Hepatocyte (in vitro differentiated cells): ENCODE measurements around the gene CHEK2. TPM values are rescaled to one million over a fixed set of nuclear protein-coding genes. Genes with fewer than 3 reads are reported as not detected.

Source experiments
- DNase-seq: peaks from one replicate; pipeline ENCODE4 v3.0.0-alpha.2; 2016; ENCODE audit warnings: low spot score
- H2AFZ ChIP-seq: fragments of 200-600 bp; sonication (generic); 2 replicates; pipeline ENCODE4 v1.6.0; 2016; ENCODE audit warnings: antibody characterized with exemption, mild to moderate bottlenecking
- H3K27ac ChIP-seq: fragments of 200-600 bp; sonication (generic); 2 replicates; pipeline ENCODE4 v1.5.1; 2016; ENCODE audit warnings: mild to moderate bottlenecking
- H3K27me3 ChIP-seq: fragments of 200-600 bp; sonication (generic); 2 replicates; pipeline ENCODE4 v1.6.1; 2016
- H3K36me3 ChIP-seq: fragments of 200-600 bp; sonication (generic); replicated peaks from 2 replicates; pipeline ENCODE4 v1.5.1; 2016; ENCODE audit warnings: low read depth; ENCODE audit not compliant: insufficient read depth
- H3K4me1 ChIP-seq: fragments of 200-600 bp; sonication (generic); 2 replicates; pipeline ENCODE4 v1.5.1; 2016; ENCODE audit warnings: mild to moderate bottlenecking, moderate library complexity; ENCODE audit not compliant: insufficient read depth
- H3K4me2 ChIP-seq: fragments of 200-600 bp; sonication (generic); 2 replicates; pipeline ENCODE4 v1.6.0; 2016
- H3K4me3 ChIP-seq: fragments of 200-600 bp; sonication (generic); 2 replicates; pipeline ENCODE4 v1.5.1; 2016; ENCODE audit warnings: mild to moderate bottlenecking
- H3K79me2 ChIP-seq: fragments of 200-600 bp; sonication (generic); 2 replicates; pipeline ENCODE4 v1.6.0; 2017; ENCODE audit warnings: mild to moderate bottlenecking
- H3K9me2 ChIP-seq: fragments of 200-600 bp; sonication (generic); replicated peaks from 2 replicates; pipeline ENCODE4 v1.6.0; 2017; ENCODE audit warnings: mild to moderate bottlenecking; ENCODE audit not compliant: insufficient read depth
- H3K9me3 ChIP-seq: fragments of 200-600 bp; sonication (generic); 2 replicates; pipeline ENCODE4 v1.5.1; 2016; ENCODE audit warnings: low read depth, mild to moderate bottlenecking
- H4K20me1 ChIP-seq: fragments of 200-600 bp; sonication (generic); 2 replicates; pipeline ENCODE4 v1.6.0; 2016; ENCODE audit warnings: mild to moderate bottlenecking; ENCODE audit not compliant: insufficient read depth, poor library complexity, severe bottlenecking
- CTCF ChIP-seq: fragments of 200-600 bp; sonication (generic); IDR thresholded peaks from 2 replicates; pipeline ENCODE4 v1.5.1; 2016; ENCODE audit warnings: antibody characterized with exemption, mild to moderate bottlenecking; ENCODE audit not compliant: poor library complexity
- EZH2 ChIP-seq: fragments of 200-600 bp; sonication (generic); IDR thresholded peaks from 2 replicates; pipeline ENCODE4 v1.6.1; 2016; ENCODE audit warnings: antibody characterized with exemption, mild to moderate bottlenecking, borderline replicate concordance
- EZH2phosphoT487 ChIP-seq: fragments of 200-600 bp; sonication (generic); IDR thresholded peaks from one replicate; pipeline ENCODE4 v1.6.1; 2018; ENCODE audit warnings: antibody characterized with exemption, mild to moderate bottlenecking, low read depth, moderate library complexity; ENCODE audit not compliant: unreplicated experiment, severe bottlenecking
- WGBS: methylation state at CpG from one replicate; pipeline ENCODE4 v1.1.6; 2016; ENCODE audit warnings: low lambda C conversion rate; ENCODE audit errors: missing lambda C conversion rate; 5-methylcytosine and 5-hydroxymethylcytosine counted together
- polyA plus RNA-seq: library from polyadenylated mRNA; unstranded; fragments of >200 nt; fragmentation: Nextera tagmentation; extraction: Ambion mirVana; gene quantifications from 2 replicates; pipeline ENCODE4 v1.2.1, GENCODE V29; 2016
- total RNA-seq: library from RNA; depleted of rRNA; stranded (reverse); fragments of >200 nt; gene quantifications from 2 replicates; pipeline ENCODE4 v1.2.3, GENCODE V29; 2014

CHEK2 gene
- total and polyA plus RNA-seq, 2 experiments from 2014 or later = 17.1 to 25.9 TPM

GRCh38 chr22:28658448-28658847 lies 83.2 kb downstream of the CHEK2 start:
- H3K27me3 ChIP-seq = no peaks in the 10 kb centered on the region
- H3K4me3 ChIP-seq = no peak overlapping the region
- H3K4me1 ChIP-seq = no peaks in the 10 kb centered on the region
- no peak for TF ChIP-seq EZH2
- TF ChIP-seq EZH2phosphoT487 = no peak
- TF ChIP-seq CTCF = no peak
- H3K79me2 ChIP-seq = peaks cover 26% of the 10 kb centered on the region
- no peak overlapping the region for H2AFZ ChIP-seq
- no peaks in the 10 kb centered on the region for H3K9me2 ChIP-seq
- 82% methylated on average over 3 of the region's 3 CpGs for WGBS
- H3K36me3 ChIP-seq = no peaks in the 10 kb centered on the region
- H4K20me1 ChIP-seq = no peaks in the 10 kb centered on the region
- no peak overlapping the region for H3K27ac ChIP-seq
- DNase-seq = no peak
- H3K9me3 ChIP-seq = no peaks in the 10 kb centered on the region
- no peak overlapping the region for H3K4me2 ChIP-seq

GRCh38 chr22:28656181-28656580 lies 85.4 kb downstream of the CHEK2 start:
- no peak overlapping the region for H2AFZ ChIP-seq
- no peaks in the 10 kb centered on the region for H3K9me2 ChIP-seq
- H3K4me2 ChIP-seq = no peak overlapping the region
- no peaks in the 10 kb centered on the region for H3K27me3 ChIP-seq
- H3K36me3 ChIP-seq = no peaks in the 10 kb centered on the region
- no peak for DNase-seq
- H3K4me1 ChIP-seq = no peaks in the 10 kb centered on the region
- peaks cover 15% of the 10 kb centered on the region for H3K79me2 ChIP-seq
- no peaks in the 10 kb centered on the region for H4K20me1 ChIP-seq
- no peak overlapping the region for H3K4me3 ChIP-seq
- H3K9me3 ChIP-seq = no peaks in the 10 kb centered on the region
- no peak overlapping the region for H3K27ac ChIP-seq
- no peak for TF ChIP-seq EZH2
- TF ChIP-seq CTCF = no peak
- TF ChIP-seq EZH2phosphoT487 = no peak
- WGBS = 59% methylated on average over 3 of the region's 3 CpGs

GRCh38 chr22:28650463-28650862 lies 91.2 kb downstream of the CHEK2 start:
- H2AFZ ChIP-seq = no peak overlapping the region
- no peaks in the 10 kb centered on the region for H4K20me1 ChIP-seq
- H3K4me1 ChIP-seq = no peaks in the 10 kb centered on the region
- no peak overlapping the region for H3K4me2 ChIP-seq
- H3K4me3 ChIP-seq = no peak overlapping the region
- H3K27me3 ChIP-seq = no peaks in the 10 kb centered on the region
- peaks cover 3% of the 10 kb centered on the region for H3K79me2 ChIP-seq
- no peak overlapping the region for H3K27ac ChIP-seq
- TF ChIP-seq EZH2phosphoT487 (no peak), EZH2 (no peak), CTCF (no peak)
- H3K9me2 ChIP-seq = no peaks in the 10 kb centered on the region
- no peaks in the 10 kb centered on the region for H3K36me3 ChIP-seq
- no peaks in the 10 kb centered on the region for H3K9me3 ChIP-seq
- no peak for DNase-seq

- Histone ChIP-seq H3K79me2 (peaks cover 3% of the 10 kb centered on the region), H3K36me3 (no peaks in the 10 kb centered on the region), H3K4me2 (no peak overlapping the region), H3K9me2 (no peaks in the 10 kb centered on the region), H2AFZ (no peak overlapping the region), H4K20me1 (no peaks in the 10 kb centered on the region), H3K27me3 (no peaks in the 10 kb centered on the region), H3K27ac (no peak overlapping the region), H3K9me3 (no peaks in the 10 kb centered on the region), H3K4me3 (no peak overlapping the region), H3K4me1 (no peaks in the 10 kb centered on the region)
- no peak for DNase-seq
- TF ChIP-seq EZH2 = no peak
- TF ChIP-seq EZH2phosphoT487 = no peak
- TF ChIP-seq CTCF = no peak
- WGBS = 100% methylated on average over 4 of the region's 4 CpGs
These were observed 92.8 kb downstream of the CHEK2 start for GRCh38 chr22:28648792-28649191.
